HepG2 (cell line): ENCODE results near the gene ATF3. TPM values are rescaled to one million over a fixed set of nuclear protein-coding genes. Genes with fewer than 3 reads are reported as not detected.

Source experiments
- ATAC-seq: fragments of 200-7000 bp; cut with Tn5 transposase; 3 replicates; pipeline ENCODE4 v1.9.1; 2020; ENCODE audit warnings: mild to moderate bottlenecking, moderate library complexity
- BruUV-seq: library from RNA; stranded (reverse); fragments of 400-500 nt; replicated peaks from 2 replicates; lab custom pipeline; 2021; lab: Mats Ljungman, UMichigan
- CTCF ChIA-PET: fragments of 300-600 bp; formaldehyde crosslinking; extraction: SDS; loops from one replicate; lab custom pipeline; 2021; ENCODE audit warnings: low total read pairs, inconsistent platforms, low intra/inter-chr PET ratio; lab: Yijun Ruan, JAX
- POLR2A ChIA-PET: fragments of 350-600 bp; sonication (Branson Sonifier 250); formaldehyde crosslinking; loops from one replicate; lab custom pipeline; 2020; ENCODE audit warnings: antibody characterized with exemption, inconsistent platforms; lab: Yijun Ruan, JAX
- DNase-seq: peaks from one replicate; pipeline ENCODE4 v3.0.0-alpha.2; 2015; ENCODE audit warnings: low spot score
- FAIRE-seq: peaks from 3 replicates; lab custom pipeline; 2011; peaks lifted over from hg19 to GRCh38; lab: Jason Lieb, UNC
- H2AFZ ChIP-seq: one replicate; pipeline ENCODE4 v1.6.1; 2011; ENCODE audit warnings: low read length, inconsistent platforms
- H3K27ac ChIP-seq: fragments of 300-600 bp; 3 replicates; pipeline ENCODE4 v1.8.0; 2011; ENCODE audit warnings: mixed run types, mild to moderate bottlenecking, mixed read lengths, low read length, inconsistent platforms; ENCODE audit not compliant: insufficient read depth; ENCODE audit errors: extremely low read length
- H3K27me3 ChIP-seq, 2 experiments: fragments of 200-600 bp in 1 of 2; 2 replicates in 1 of 2; 3 replicates in 1 of 2; pipeline versions ENCODE4 v1.6.0 to v1.8.0; 2011; ENCODE audit warnings: low read length in 2 of 2, mild to moderate bottlenecking in 2 of 2, moderate library complexity in 2 of 2, inconsistent platforms in 1 of 2; ENCODE audit not compliant: insufficient read depth in 2 of 2, control insufficient read depth in 1 of 2
- H3K36me3 ChIP-seq, 2 experiments: fragments of 200-600 bp in 1 of 2; replicated peaks in 1 of 2; 2 replicates in 1 of 2; 3 replicates in 1 of 2; pipeline versions ENCODE4 v1.5.1 to v1.8.0; 2011; ENCODE audit warnings: low read length in 2 of 2, inconsistent platforms in 1 of 2; ENCODE audit not compliant: insufficient read depth in 2 of 2, control insufficient read depth in 1 of 2
- H3K4me1 ChIP-seq: 2 replicates; pipeline ENCODE4 v1.5.1; 2012; ENCODE audit warnings: low read length, inconsistent platforms; ENCODE audit not compliant: insufficient read depth
- H3K4me2 ChIP-seq: 2 replicates; pipeline ENCODE4 v1.6.0; 2011; ENCODE audit warnings: low read depth, low read length, inconsistent platforms
- H3K4me3 ChIP-seq, 3 experiments: fragments of 200-600 bp in 1 of 3; sonication (generic), shearing (Covaris generic) in 1 of 3; replicated peaks in 1 of 3; 2 replicates each; pipeline ENCODE4 v1.5.1; 2011 to 2016; ENCODE audit warnings: low read length in 3 of 3, inconsistent platforms in 2 of 3, low read depth in 2 of 3, mild to moderate bottlenecking in 2 of 3, control low read depth in 1 of 3, mixed read lengths in 1 of 3; ENCODE audit not compliant: insufficient read depth in 1 of 3
- H3K79me2 ChIP-seq: one replicate; pipeline ENCODE4 v1.6.1; 2011; ENCODE audit warnings: low read length, inconsistent platforms; ENCODE audit not compliant: insufficient read depth
- H3K9ac ChIP-seq: 2 replicates; pipeline ENCODE4 v1.6.0; 2011; ENCODE audit warnings: mild to moderate bottlenecking, low read depth, low read length, inconsistent platforms; ENCODE audit not compliant: insufficient read depth
- H3K9me3 ChIP-seq: 2 replicates; pipeline ENCODE4 v1.5.1; 2012; ENCODE audit warnings: mild to moderate bottlenecking, low read length
- H4K20me1 ChIP-seq: 2 replicates; pipeline ENCODE4 v1.6.0; 2011; ENCODE audit warnings: inconsistent platforms, mild to moderate bottlenecking, low read length, moderate library complexity; ENCODE audit not compliant: insufficient read depth
- ADNP ChIP-seq: sonication (generic); formaldehyde crosslinking; IDR thresholded peaks from 2 replicates; pipeline ENCODE4 v1.4.0; 2020; ENCODE audit warnings: missing genetic modification reagents
- HMGA1 ChIP-seq: sonication (generic); formaldehyde crosslinking; conservative IDR thresholded peaks from 2 replicates; pipeline ENCODE4 v1.4.0; 2020; ENCODE audit warnings: missing genetic modification reagents
- IRX3 ChIP-seq: sonication (generic); formaldehyde crosslinking; IDR thresholded peaks from 2 replicates; pipeline ENCODE4 v1.8.1; 2023; ENCODE audit warnings: mild to moderate bottlenecking, low read depth, missing genetic modification reagents, borderline replicate concordance
- ISX ChIP-seq: sonication (generic); formaldehyde crosslinking; conservative IDR thresholded peaks from 2 replicates; pipeline ENCODE4 v1.5.0; 2020; ENCODE audit warnings: missing genetic modification reagents
- MIXL1 ChIP-seq: IDR thresholded peaks from 2 replicates; pipeline ENCODE4 v1.6.1; 2016
- MTA3 ChIP-seq: sonication (generic); formaldehyde crosslinking; IDR thresholded peaks from 2 replicates; pipeline ENCODE4 v1.4.0; 2020; ENCODE audit warnings: missing genetic modification reagents
- POGZ ChIP-seq: sonication (generic); formaldehyde crosslinking; IDR thresholded peaks from 2 replicates; pipeline ENCODE4 v1.4.0; 2020; ENCODE audit warnings: mild to moderate bottlenecking, missing genetic modification reagents
- ZNF10 ChIP-seq: sonication (generic); formaldehyde crosslinking; IDR thresholded peaks from 2 replicates; pipeline ENCODE4 v1.4.0; 2020; ENCODE audit warnings: mild to moderate bottlenecking, low read depth, missing genetic modification reagents, borderline replicate concordance
- WGBS: methylation state at CpG from one replicate; pipeline ENCODE4 v1.1.6; 2017; ENCODE audit warnings: low lambda C conversion rate; 5-methylcytosine and 5-hydroxymethylcytosine counted together
- in situ Hi-C: cut with HindIII; loops from 2 replicates; pipeline ENCODE4 v1.10.0; 2017; ENCODE audit warnings: low pct_unique_long_range_greater_than_20kb; ENCODE audit not compliant: extremely low pct_ligation_motif_present
- intact Hi-C: fragments of 100-400 bp; cut with micrococcal nuclease; formaldehyde crosslinking; loops from one replicate; pipeline ENCODE4 v1.10.0; 2022; ENCODE audit not compliant: unreplicated experiment
- polyA plus RNA-seq, 8 experiments: library from polyadenylated mRNA; depleted of rRNA in 3 of 8; stranded (reverse) in 7 of 8; unstranded in 1 of 8; fragments of >200 nt; fragmentation: Illumina TruSeq in 4 of 8; extraction: Trizol in 4 of 8; gene quantifications; 2 replicates each; pipeline versions ENCODE4 v1.2.1 to v1.2.3, GENCODE V29; 2011 to 2016; ENCODE audit warnings: low read depth in 4 of 8, missing spikeins in 1 of 8, mixed read lengths in 1 of 8; ENCODE audit not compliant: insufficient read depth in 1 of 8
- total RNA-seq, 5 experiments: library from RNA; depleted of rRNA; stranded (reverse); fragments of >200 nt; fragmentation: Illumina TruSeq; extraction: Trizol; gene quantifications; 2 replicates each; pipeline ENCODE4 v1.2.3, GENCODE V29; 2016; ENCODE audit warnings: low read depth in 1 of 5
- TF ChIP-seq, protein P1 (sequence below): IDR thresholded peaks from 2 replicates; pipeline ENCODE4 v1.6.1; 2018; ENCODE audit warnings: missing genetic modification reagents, mild to moderate bottlenecking, missing compliant biosample characterization
- TF ChIP-seq, protein P2 (sequence below): sonication (generic); formaldehyde crosslinking; IDR thresholded peaks from 2 replicates; pipeline ENCODE4 v1.8.1; 2023; ENCODE audit warnings: missing genetic modification reagents, mild to moderate bottlenecking, borderline replicate concordance
- TF ChIP-seq, protein P3 (sequence below): sonication (generic); formaldehyde crosslinking; IDR thresholded peaks from 2 replicates; pipeline ENCODE4 v1.9.0; 2022; ENCODE audit warnings: low read depth, missing genetic modification reagents

The ATF3 gene
- total and polyA plus RNA-seq, 2 of the 13 experiments (the other 11 are each of a cell fraction or from before 2014, with no cell fraction given): 5.0 to 13.0 TPM

DNA sequence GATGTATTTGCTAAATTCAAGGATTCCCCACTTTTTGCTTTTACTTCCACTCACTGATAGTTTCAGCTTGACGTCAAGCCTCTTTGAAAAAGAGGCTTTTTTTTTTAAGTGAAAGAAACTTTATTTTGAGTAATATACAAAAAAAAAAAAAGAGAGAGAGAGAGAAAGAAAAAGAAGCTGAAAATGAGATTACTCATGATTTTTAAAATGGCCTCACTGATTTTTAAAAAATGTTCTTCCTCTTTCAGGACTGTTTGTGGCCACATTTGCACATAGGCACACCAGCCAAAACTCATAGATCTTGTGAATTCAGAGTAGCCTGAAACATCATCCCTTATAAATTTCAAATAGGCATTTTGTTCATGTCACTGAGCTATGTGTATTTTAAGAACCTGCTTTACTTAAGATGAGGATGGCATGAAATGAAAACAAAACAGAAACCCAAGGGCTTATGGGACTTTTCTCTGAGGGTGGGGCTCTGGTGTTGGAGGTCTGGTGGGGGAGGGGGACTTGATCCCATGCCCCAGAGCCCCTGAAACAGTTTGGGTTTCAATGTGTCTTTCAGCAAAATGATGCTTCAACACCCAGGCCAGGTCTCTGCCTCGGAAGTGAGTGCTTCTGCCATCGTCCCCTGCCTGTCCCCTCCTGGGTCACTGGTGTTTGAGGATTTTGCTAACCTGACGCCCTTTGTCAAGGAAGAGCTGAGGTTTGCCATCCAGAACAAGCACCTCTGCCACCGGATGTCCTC lies 6.1 kb downstream of the ATF3 start:
- H3K4me3 ChIP-seq: no peak overlapping the region
- H3K4me1 ChIP-seq: peaks cover 23% of the 10 kb centered on the region
- peaks cover 18% of the 10 kb centered on the region for H3K79me2 ChIP-seq
- no TSS peak for BruUV-seq
- DNase-seq (no peak), ATAC-seq (no peak), FAIRE-seq (no peak)
- H4K20me1 ChIP-seq: peaks cover 36% of the 10 kb centered on the region
- H3K36me3 ChIP-seq: peaks cover 19 to 46% of the 10 kb centered on the region in 2 experiments
- TF ChIP-seq, protein P1, sequence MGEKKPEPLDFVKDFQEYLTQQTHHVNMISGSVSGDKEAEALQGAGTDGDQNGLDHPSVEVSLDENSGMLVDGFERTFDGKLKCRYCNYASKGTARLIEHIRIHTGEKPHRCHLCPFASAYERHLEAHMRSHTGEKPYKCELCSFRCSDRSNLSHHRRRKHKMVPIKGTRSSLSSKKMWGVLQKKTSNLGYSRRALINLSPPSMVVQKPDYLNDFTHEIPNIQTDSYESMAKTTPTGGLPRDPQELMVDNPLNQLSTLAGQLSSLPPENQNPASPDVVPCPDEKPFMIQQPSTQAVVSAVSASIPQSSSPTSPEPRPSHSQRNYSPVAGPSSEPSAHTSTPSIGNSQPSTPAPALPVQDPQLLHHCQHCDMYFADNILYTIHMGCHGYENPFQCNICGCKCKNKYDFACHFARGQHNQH (CRISPR knock-in tag): no peak
- TF ChIP-seq ZNF10: no peak
- no peak for TF ChIP-seq POGZ (CRISPR knock-in tag)
- no peak for TF ChIP-seq HMGA1 (CRISPR knock-in tag)
- no peak for TF ChIP-seq ISX (CRISPR knock-in tag)
- TF ChIP-seq, protein P2, sequence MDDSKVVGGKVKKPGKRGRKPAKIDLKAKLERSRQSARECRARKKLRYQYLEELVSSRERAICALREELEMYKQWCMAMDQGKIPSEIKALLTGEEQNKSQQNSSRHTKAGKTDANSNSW: no peak
- no peak for TF ChIP-seq MIXL1 (CRISPR knock-in tag)
- TF ChIP-seq, protein P3, sequence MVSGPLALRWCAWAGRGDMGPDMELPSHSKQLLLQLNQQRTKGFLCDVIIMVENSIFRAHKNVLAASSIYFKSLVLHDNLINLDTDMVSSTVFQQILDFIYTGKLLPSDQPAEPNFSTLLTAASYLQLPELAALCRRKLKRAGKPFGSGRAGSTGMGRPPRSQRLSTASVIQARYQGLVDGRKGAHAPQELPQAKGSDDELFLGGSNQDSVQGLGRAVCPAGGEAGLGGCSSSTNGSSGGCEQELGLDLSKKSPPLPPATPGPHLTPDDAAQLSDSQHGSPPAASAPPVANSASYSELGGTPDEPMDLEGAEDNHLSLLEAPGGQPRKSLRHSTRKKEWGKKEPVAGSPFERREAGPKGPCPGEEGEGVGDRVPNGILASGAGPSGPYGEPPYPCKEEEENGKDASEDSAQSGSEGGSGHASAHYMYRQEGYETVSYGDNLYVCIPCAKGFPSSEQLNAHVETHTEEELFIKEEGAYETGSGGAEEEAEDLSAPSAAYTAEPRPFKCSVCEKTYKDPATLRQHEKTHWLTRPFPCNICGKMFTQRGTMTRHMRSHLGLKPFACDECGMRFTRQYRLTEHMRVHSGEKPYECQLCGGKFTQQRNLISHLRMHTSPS (CRISPR knock-in tag): no peak
- TF ChIP-seq MTA3 (CRISPR knock-in tag): no peak
- no peak for TF ChIP-seq IRX3 (CRISPR knock-in tag)
- no peak for TF ChIP-seq ADNP
- H3K27me3 ChIP-seq: no peaks in the 10 kb centered on the region; a peak in 1 of 5 replicates
- H3K9ac ChIP-seq: no peak overlapping the region
- ChIA-PET CTCF (no interaction called here), POLR2A (no interaction called here)
- no peaks in the 10 kb centered on the region for H3K9me3 ChIP-seq
- intact Hi-C loops (no loop called here), in situ Hi-C loops (no loop called here)
- H3K27ac ChIP-seq: no peak overlapping the region
- H3K4me2 ChIP-seq: no peak overlapping the region
- 97% methylated on average over 2 of the region's 5 CpGs for WGBS
- no peak overlapping the region for H2AFZ ChIP-seq
